GOT3 (cell line): Measurements from ENCODE around the gene RXRA.

Experiments
- DNase-seq: peaks from one replicate; lab custom pipeline; 2025; ENCODE audit warnings: mixed read lengths; lab: John Stamatoyannopoulos, UW

RXRA gene

DNA sequence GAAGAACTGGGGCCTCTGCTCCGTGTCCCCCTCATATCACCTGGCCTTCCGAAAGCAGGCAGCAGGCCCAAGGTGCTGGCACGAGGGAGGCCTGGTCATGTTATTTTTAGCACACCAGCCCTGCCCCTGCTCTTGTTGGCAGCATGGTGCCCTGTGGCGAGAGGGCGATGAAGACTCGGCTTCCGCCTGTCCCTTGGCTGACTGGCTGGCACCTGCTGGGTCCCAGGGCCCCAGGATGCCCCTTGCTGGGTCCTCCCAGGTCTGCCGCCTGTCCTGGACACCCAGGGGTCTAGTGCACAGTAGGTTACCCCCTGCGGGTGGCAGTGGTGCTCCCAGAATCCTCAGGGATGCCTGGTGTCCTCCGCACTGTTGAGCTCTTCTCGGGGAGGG lies 77.0 kb downstream of the RXRA start:
- no peak for DNase-seq

DNA sequence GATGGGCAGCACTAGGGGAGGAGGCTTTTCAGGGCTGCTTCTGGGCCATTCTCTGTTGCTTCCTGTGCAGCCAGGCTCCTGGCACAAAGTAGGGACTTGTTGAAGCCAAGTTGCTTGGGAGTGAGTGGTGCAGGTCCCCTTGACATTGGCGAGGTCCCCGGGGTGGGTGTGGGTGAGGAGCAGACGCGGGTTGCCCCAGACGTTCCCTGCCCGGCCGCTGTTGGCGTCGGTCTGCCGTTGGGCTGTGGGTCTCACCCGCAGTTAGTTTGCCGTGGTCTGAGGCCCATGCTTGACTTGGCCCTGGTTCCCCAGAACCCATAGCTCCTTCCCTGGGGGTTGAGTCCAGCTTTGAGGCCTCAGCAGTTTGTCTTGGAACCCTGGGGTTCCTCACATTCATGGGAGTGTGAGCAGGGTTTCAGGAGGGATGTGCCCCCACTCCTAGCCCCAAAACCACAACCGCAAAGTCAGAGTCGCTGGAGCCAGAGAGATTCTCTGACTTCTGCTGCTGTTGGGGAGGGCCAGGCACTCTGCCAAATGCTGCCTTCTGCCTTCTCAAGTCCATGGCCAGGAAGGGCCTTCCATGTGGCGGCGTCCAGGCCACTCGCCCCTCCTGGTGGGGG lies 77.5 kb downstream of the RXRA start:
- DNase-seq, result no peak

DNA sequence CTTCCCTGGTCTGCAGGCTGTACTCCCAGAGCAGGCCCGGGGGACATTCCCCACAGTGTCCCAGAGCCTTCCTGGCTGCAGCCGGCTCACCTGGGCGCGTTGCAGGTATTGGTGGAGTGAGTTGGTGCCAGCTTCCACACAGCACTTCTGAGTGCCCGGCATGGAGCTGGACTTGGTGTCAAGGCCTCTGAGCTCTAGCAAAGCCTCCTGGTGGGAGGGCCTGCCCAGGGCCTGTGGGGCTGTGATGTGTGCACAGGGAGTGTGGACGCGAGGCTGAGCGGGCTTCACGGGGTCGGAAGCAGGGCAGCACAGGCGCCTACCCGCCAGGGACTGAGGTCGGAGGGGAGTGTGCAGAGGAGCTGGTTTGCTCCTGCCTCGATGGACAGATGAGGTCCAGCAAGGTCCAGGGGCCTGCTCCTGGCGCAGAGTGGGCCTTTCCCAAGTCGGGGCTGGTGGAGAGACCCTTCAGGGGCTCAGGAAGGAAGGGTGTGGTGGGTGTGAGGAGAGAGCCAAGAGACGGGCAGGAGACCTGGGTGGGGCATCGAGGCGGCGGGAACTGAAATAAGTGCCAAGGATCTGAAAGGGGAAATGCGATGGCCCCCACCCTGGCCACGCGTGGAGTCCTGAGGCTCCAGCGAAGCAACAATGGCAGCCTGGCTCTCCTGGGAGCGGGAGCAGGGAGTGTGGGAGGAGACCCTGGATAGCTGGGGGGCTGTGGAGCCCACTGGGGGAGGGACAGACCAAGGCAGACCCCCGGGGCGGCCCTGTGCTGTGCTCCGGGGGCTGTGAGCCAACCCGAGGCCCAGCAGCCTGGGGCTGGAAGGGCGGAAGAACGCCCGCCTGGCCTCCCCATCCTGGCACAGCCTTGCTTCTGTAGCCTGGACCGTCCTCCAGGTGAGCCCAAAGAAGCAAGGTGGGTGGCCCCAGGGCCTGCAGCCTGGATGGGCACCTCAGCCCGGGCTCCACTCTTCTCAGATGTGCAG lies 78.4 kb downstream of the RXRA start:
- no peak for DNase-seq

DNA sequence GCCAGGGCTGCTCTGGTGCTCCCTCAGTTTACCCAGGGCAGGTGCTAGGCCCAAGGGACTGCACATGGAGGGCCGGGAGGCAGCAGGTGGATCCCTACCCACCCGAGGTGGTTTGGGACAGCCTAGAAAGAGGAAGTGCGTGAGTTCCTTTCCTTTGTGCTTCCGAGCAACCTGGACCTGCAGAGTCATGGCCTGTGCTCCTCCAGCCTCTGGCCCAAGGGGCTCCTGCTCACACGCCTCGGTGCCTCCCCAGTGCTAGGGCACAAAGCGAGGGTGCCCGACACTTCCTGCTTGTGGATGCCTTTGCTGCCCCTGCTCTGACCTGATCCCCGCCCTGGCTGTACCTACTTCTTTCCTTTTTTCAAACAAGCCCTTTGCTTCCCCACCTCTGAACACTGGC lies 79.3 kb downstream of the RXRA start:
- no peak for DNase-seq

DNA sequence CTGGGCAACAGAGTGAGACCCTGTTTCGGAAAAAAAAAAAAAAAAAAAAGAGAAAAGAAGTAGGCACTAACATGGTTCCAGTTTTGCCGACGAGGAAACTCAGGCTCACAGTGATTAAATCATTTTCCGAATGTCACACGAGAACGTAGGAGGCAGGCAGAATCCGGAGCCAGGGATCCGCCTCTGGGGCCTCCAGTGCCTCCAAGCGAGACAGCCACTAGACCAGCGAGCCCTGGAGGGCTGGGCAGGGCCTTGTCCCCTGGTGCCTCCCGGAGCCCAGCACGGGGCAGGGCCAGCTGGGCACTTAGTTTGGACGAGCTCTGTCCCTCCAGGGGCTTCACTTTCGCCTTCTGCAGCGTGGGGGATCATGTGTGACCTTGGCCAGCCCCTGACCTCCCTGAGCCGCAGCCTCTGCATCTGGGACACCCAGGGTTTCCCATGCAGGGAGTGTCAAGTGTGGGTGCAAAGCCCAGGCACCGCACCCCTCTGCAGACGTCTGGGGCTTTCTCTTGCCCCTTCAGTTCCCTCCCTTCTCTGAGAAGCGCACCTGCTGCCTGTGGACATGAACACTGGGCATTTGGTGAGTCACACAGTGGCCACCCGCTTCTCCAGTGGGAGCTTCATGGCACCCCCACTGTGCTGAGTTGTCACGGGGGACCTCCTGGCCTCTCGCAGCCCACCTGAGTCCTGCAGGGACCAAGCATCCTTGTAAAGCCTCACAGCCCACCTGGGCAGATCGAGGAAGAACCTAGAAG lies 80.3 kb downstream of the RXRA start:
- DNase-seq, result no peak

DNA sequence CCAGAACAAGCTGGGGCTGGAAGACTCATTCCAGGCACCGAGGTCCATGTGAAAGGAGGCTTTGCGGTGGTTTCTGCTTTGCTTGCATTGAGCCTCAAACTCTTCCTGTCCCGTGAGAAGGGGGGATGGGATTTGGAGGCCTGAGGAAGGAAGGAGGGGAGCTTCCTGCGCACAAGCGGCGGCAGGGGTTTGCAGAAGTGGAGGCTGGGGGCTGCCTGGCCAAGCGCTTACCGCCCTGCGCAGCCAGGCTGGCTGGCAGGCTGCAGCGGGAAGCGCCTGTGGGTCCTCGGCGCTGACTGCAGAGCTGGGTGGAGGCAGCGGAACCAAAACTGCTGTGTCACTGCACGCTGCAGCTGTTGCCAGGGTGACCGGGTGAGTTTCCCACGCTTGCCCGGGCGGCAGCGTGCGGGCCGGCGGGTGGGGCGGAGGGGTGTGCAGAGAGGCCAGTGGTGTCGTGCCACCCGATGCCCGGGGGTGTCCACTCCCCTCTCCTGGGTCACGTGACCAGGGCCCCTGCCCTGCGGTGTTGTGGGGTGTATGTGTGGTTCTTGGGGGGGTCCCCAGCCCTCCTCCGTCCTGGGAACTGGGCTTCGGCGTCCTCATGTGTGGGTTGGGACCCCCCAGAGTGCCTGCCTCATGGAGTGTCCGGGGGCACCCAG lies 81.0 kb downstream of the RXRA start:
- peak; percentile 79 for DNase-seq

DNA sequence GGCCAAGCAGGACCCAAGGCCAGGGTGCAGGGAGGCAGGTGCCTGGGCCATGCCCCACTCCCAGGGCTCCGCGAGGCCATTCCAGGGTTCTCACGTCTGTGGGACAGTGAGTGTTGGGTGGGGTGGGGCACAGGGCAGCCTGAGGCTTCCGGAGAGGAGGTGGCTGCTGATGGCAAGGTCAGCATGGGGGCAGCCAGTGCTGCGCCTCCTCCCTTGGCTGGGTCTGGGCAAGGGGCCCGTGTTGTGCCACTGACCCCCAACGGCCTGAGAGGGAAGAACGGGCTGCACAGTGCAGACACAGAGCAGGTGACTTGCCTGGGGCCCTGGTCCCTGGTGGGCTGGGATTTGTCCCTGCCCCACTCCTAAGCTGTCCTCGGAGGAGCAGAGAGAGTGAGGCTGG lies 82.1 kb downstream of the RXRA start:
- DNase-seq, result no peak

DNA sequence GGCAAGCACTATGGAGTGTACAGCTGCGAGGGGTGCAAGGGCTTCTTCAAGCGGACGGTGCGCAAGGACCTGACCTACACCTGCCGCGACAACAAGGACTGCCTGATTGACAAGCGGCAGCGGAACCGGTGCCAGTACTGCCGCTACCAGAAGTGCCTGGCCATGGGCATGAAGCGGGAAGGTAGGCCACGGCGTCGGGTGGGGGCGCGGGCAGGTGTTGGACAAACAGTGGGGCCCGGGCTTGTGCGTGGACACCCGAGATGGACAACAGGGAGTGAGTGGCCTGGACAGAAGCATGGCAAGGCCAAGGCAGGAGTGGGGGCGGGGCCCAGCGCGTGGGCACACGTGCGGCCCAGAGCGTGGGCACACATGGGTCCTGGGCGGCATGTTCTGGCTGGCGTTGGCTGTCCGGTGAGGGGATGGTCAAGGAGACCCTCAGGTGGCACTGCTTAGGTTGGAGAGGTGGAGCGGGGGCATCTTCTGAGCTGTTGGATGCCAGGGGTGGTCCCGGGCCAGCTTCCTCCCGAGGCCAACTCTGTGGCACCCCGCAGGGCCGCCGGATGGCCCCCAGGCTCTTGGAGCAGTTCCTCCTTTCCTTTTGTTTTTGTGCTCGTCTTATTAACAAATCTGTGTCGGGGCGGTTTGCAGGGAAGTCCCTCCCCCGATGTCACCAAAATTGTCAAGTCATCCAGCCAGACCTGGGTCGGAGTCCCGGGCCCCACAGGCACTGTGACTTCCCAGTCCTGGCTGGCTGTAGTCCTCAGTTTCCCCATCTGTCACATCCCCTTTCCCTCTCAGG lies 82.9 kb downstream of the RXRA start:
- DNase-seq, result no peak

DNA sequence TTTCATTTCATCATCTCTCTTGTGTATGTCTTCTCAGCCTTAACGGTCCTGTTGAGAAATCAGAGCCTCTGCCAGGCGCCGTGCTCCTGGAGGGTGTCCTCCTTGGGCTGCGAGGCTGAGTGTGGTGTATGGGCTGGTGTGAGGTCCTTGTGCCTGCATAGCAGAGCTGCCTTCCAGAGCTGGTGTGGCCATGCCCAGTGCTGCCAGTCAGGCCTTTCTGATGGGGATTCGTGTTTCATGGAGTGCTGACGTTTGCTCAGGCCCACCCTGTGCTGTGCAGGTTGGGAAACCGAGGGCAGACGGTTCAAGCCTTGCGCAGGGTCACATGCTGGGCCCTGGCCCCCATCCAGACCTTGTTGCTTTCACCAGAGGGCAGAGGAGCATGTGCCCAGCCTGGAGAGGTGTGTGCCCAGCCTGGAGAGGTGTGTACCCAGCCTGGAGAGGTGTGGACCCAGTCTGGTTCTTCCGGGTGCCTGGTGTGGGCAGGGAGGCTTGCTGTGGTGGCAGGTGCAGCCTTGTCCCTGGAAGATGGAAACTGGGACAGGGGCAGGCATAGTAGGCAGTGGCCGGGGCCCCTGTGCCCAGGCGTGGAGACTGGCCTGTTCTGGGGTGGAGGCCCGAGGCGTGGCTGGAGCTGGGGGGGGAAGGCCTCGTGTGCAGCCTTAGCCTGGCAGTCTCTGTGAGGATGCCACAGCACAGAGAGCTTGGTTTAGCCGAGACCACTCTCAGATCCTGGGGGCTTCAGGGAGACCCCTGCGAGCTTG lies 84.0 kb downstream of the RXRA start:
- no peak for DNase-seq

DNA sequence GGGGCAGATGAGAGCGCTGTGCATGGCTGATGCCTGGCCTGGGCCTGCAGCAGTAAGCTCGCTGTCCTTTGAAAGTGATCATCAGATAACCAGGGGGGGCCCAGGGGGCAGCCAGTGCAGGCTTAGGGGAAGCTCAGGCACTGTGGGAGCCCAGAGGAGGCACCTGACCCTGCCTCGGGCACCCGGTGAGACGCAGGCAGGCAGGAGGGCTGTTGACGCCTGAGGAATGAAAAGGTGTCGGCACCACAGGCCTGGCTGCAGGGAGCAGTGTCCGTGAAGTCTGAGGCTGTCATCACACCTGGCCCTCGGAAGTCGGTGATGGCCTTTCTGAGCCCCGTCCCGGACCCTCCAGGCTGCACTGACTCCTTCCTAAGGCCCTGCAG lies 84.6 kb downstream of the RXRA start:
- no peak for DNase-seq

DNA sequence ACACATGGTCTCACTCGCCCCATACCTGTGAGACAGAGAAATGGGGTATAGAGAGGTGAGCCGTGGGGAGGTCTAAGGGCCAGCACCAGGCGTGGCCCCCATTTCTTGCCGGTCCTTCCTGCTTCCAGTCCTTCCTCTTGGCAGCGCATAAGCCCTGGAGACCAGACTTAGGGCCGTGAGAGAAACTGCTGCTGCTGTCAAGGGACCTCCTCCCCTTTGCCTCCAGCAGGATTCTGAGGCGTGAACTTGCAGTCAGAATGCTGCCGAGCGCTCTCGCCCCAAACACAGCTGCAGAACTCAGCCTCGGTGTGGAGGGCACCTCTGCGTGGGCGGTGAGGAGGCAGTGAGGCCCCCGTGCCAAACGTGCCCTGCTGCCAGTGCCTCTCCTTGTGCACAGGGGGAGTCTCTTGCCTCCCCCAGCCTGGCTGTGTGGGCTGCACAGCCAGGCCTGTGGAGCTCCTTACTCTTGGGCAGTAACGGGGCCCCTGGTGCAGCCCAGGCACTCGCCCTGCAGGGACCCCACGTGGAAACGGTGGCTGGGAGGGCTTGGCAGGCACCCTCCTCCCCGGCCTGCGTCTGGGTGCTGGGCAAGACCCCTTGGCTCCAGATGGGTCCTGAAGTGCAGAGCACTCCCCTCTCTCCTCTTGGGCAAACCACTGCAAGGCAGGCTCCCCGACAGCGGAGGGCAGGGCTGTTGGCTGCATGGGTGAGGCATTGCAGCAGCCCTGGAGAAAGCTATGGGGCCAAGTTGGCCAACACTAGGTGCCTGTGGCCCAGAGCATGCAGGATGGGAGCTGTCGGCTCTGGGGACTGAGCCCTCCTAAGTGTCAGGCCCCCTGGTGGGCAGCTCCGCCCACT lies 85.4 kb downstream of the RXRA start:
- no peak for DNase-seq

DNA sequence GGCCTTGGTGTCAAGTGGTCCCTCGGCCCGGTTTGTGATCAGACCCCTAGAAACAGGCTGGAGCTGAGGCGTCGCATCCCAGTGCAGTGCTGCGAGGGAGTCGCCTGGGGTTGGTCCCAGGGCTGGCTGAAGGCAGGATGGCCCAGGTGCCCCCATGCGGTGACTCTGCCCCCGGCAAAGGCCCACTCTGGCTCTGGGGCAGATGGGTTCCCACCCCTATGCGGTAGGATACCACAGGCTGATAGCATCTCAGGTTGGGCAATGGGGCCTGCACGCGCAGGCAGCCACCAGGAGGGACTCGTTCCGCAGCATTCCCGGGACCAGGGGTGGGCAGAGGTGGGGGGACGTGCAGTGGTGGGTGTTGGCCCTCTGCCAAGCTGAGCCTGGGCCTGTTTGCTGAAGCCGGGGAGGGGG lies 86.0 kb downstream of the RXRA start:
- no peak for DNase-seq

DNA sequence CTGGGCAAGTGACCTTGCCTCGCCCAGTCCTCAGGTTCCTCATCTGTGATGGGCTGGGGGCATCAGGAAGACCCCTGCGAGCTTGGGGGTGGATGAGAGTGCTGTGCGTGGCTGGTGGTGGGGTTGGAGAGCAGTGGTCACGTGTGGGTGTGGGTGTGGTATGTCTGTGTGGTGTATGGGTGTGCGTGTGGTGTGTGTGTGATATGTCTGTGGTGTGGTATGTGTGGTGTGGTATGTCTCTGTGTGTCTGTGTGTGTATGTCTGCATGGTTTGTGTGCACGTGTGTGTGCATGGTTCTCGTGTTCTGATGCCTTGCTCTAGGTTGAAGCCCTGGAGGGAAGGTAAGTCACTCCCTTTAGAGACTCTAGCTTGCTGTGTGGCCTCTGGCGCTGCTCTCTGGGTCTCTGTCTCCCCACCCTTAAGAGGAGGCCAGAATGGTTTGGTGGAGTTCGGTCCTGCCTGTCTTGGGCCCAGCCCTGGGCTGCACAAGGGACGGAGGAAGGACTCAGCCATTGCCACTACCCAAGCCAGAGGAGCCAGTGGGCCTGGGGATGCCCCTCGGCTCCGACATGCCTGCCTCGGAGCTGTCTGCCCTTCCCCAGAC lies 87.0 kb downstream of the RXRA start:
- no peak for DNase-seq

DNA sequence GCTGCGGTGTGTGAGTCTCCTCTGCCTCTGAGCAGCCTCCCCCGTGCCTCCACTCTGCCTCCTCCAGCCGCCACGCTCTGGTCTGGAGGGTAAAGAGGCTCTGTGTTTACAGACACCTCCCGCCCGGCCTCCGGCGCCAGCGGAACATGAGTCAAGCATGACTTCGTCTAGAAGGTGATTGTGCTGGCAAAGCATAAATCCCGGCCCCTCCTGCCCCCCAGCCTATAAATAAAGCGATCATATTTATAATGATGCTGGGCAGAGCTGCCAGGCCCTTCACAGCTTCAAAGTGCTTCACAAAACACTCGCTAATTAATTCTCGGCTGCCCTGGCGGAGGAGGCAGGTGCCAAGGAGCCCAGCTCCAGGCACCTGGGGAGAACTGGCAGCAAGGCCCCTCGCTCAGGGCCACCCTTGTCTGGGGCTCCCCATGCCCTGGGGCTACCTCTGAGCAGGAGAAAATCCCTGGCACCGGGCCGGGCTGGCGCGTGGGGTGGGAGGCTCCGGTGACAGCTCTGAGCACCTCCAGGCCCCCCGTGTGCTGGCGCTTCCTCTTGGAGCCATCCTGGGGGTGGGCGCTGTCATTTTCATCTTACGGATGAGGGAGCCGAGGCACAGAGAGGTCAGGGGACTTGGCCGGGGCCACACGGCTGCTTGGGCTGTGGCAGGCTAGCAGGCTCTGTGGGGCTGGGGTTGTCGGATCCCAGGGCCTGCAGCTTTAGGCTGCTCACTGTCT lies 87.8 kb downstream of the RXRA start:
- DNase-seq, result peak; percentile 14

DNA sequence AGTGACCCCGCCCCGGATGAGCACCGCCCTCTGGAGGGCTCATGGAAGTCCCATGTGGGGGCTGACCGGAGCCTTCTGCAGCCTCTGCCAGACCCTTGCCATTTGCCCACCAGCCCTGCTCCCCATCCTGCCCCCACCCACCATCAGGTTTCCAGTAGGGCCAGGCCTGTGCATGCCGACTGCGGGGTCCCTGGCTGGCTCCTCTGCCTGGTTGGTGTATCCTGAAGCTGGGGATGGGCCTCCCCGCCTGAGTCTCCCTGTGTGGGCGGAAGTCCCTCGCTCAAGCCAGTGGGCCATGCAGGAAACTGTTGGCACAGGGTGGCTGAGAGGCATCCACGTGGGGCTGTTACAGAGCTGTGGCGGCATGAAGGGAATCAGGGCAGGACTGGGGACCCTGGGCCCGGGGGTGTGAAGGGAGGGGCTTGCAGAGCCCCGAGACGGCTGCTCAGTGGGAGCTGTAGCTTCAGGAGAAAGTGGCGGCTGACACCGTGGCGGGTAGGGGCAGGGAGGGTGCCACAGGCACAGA lies 88.7 kb downstream of the RXRA start:
- DNase-seq, result no peak

DNA sequence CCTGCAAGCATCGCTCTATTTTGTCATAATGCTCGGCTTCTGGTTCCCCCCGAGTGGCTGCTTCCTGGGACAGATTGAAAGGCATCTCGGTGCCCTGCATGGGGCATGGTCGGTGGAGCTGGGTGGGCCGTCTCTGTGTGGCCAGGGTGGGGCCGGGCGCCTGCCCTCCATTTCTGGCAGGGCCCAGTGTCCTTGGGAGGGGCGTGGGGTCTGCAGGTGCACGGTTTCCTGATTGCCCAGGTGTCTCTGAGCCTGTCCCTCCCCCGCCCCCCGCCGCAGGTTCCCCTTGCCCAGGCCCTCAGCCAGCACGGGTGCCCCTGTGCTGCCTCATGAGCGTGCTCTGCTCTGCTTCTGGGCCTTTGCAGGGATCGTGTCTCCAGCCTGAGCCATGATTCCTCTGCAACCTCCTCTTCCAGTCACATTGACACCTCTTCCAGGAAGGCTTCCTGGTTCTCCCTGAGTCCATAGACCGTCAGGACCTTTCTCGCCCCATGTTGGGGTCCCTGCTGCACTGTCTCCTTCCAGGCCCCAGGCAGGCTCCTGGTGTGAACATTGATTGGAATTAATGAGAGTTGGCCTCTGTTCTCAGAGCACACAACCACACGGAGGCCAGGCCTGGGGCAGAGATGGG lies 90.2 kb downstream of the RXRA start:
- DNase-seq, result no peak

DNA sequence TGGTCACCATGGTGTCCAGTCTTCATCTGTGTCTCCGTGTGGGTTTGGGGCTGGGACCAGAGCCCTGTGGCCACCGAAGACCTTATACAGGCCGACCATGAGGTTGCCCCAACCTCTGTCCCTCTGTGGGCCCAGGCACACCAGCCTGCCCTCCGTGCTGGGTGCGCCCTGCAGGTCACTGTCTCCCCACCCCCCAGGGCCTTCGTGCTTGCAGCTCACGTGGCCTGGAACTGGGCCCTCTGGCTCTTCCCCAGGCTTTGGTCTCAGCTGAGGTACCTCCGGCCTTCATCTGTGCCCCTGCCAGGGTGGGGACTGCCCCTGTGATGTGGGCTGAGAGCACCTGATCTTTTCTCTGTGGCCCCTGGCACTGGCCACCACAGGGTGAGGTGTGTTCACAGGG lies 92.1 kb downstream of the RXRA start:
- DNase-seq, result no peak
